CD4-positive, alpha-beta T cell treated with Interleukin-21 for 1 hour (primary cell): Measurements from ENCODE around the gene ZNF630.
"Not testable (repeated sequence)": the region's sequence is repeated elsewhere in the genome, so short reads cannot be mapped to it uniquely, and the experiment has no call there.

Experiments used
- DNase-seq: peaks from one replicate; pipeline ENCODE4 v3.0.0-alpha.2; 2020

Gene ZNF630

DNA sequence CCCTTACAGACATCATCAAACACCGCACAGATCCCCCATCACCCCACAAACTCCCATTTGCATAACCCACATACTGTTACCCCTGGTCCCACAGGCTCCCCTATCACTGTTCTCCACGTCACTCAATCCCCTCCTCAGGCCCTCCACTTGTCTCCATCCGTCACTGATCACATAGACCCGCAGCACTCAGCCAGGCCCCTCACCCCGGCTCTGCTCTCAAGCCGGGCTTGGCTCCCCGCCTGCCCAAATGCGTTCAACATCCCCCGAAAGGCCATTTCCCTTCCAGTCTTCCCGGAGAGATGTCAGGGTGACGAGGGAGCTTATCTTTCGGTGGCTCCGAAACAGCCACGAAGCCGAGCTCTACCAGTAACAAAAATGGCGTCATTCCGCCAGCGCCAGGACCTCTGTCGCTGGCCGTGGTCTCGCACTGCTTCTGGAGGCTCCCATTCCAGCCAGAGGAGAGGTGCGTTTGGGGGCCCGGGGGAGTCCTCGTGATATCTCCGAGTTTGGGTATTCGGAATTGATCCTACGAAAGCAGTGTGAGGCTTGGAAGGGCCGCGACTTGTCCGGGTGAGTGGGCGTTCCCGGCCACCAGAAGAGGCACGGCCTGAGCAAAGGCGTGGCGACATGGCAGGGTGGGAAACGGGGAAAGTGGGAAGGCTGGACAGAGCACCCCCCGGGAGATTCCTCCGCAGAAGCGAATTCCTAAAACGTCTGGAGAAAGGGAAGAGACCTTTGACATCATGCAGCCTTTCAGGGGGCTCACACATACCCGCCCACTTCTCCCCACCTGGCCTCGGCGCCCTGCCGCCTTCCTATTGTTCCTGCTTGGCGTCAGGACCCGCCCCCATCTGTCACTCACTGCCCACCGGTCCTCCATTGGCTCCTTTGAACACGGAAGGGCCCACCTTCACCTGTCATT lies at the start of gene ZNF630:
TSS of gene ZNF630 (minus strand) at position 577 of the 922 bp plus-strand sequence. CDS start 4,754 bp downstream, outside the sequence.
- DNase-seq = peak; percentile 71

DNA sequence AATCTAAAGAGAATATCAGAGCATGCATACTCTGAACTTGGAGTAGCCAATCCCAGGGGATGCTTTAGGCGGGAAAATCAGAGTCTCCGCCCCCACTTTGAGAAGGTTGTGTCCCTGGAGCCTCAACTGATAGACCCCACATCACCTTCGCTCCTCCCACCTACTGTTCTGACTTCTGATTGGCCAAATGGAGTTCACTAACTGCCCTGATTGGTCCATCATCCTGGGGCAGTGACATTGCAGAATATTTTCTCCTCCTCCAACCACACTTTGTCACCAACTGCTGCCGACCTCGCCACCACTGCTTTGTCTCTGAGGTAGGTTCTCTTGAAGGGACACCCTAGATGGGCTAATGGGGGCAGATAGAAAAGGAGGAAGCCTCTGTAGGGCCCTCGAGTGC lies 36.3 kb upstream of the ZNF630 start:
- no peak for DNase-seq

DNA sequence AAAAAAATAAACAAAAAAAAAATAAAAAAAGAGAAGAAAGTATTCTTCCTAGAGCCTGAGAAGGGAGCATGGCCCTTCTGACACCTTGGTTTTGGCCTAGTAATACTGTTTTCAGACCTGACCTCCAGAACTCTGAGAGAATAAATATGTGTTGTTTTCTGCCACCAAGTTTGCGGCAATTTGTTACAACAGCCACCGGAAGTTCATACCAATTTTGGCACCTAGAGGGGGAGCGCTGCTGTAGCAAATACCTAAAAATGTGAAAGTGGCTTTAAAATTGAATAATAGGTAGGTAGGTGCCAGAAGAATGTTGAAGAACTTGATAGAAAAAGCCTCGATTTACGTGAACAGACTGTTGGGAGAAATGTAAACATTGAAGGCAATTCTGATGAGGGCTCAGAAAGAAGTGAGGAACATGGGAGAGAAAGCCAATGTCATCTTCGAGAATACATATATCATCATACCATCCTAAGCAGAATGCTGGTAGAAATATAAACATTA lies 31.5 kb upstream of the ZNF630 start:
- DNase-seq = no peak

DNA sequence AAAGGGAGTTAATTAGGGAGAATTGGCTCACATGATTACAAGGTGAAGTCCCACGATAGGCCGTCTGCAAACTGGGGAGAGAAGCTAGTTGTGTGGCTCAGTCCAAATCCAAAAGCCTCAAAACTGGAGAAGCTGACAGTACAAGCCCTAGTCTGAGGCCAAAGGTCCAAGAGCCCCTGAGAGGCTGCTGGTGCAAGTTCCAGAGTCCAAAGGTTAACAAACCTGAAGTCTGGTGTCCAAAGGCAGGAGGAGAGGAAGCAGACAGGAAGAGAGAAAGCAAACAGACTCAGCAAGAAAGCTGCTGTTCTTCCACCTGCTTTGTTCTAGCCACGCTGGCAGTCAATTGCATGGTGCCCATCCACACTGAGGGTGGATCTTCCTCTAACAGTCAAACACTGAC lies 30.0 kb upstream of the ZNF630 start:
- DNase-seq = no peak

DNA sequence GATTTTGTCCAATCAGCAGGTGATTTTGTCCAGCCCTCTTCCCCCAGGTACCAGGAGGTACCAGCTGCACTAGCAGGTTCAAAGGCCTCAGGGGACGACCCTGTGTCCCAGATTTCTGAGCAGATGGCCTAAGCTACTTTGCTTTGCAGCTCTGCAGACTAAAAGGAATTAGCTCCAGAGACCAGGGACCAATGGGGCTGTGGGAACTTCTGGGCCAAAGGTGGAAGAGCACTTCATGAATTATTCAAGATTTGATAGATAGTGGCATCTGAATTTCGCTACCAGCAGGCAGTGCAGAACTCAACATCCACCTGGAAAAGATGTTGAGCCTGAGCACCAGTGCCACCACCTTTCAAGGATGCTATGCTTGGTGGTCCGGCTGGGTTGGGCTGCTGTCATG lies 21.1 kb upstream of the ZNF630 start:
- DNase-seq = not testable (repeated sequence)

DNA sequence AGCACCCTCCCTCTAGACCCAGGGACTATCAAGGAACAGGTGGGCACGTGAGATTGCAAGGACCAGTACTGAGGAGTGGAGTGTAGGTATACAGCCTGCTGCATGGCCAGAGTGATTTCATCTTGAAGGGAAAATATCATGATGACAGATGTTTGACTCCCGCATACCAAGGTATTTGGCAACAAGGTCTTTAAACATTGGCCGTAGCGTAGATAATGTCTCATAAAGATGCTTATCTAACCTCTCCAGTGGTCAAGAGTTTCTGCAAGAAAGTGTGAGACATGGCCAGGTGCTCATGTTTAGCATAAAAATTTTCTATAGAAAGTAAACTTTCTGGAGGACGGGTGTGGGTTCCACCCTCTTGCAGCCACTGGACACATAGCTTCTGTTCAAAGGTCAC lies 18.7 kb upstream of the ZNF630 start:
- DNase-seq = no peak

DNA sequence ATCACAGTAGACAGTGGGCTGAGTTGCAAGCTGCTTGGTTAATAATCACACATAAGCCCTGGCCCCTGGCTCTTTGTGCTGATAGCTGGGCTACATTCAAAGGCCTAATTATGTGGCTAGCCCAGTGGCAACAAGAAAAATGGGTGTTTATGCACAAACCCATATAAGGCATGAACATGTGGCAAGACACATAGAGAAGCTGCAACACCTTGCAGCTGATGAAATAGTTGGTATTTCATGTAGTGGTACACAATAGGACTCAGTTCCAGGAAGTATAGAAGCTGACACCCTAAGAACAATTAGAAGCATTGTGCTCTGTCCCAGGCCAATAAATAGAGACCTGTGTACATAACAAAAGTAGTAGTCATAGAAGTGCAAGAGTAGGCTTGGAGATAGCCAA lies 14.6 kb upstream of the ZNF630 start:
- DNase-seq = no peak

DNA sequence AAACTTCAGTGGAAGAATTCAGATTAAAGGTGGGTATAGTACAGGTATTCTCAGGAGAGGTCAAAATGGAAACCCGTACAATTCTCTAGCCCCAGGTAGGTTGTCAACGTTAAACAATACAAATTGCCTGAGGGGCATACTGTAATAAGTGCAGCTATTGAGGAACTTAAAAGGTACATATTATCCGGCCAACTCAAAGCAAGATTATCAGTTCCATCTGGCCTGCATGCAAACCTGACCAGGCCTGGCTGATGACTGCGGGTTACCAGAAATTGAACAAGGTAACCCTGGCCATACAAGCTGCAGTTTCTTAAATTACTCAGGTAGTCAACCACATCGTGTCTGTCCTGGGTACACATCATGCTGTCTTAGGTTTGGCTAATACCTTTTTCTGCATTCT lies 12.3 kb upstream of the ZNF630 start:
- no peak for DNase-seq

DNA sequence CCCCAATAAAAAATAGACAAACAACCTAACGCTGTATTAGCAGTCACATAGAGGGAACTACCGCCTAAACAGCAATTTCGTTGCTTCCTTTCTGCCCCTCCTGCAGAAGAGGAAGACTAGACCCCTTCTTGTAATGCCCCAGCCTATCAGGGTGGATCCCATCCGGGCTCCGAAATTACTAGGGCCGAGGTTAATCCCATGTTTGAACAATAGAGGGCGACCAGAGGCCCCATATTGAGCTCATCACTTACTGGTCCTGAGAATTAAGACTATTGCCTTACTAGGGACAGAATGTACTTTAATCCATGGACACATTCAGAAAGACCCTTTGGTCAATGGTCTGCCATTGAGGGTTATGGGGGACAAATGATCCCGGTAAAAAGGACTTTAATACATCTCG lies 11.8 kb upstream of the ZNF630 start:
- peak; percentile 62 for DNase-seq

DNA sequence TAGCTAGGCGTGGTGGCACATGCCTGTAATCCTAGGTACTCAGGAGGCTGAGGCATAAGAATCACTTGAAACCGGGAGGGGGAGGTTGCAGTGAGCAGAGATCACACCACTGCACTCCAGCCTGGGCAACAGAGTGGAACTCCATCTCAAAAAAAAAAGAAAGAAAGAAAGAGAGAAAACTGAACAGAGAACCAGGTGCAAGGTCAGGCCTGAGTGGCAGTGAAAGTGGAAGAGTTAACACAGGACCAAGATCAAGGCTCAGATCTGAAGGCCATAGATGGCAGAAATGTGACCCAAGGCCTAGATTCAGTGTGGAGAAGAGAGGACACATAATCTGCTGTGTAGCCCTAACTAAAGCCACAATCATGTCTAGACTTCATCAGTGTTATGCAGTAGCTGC lies 4.9 kb upstream of the ZNF630 start:
- no peak for DNase-seq

DNA sequence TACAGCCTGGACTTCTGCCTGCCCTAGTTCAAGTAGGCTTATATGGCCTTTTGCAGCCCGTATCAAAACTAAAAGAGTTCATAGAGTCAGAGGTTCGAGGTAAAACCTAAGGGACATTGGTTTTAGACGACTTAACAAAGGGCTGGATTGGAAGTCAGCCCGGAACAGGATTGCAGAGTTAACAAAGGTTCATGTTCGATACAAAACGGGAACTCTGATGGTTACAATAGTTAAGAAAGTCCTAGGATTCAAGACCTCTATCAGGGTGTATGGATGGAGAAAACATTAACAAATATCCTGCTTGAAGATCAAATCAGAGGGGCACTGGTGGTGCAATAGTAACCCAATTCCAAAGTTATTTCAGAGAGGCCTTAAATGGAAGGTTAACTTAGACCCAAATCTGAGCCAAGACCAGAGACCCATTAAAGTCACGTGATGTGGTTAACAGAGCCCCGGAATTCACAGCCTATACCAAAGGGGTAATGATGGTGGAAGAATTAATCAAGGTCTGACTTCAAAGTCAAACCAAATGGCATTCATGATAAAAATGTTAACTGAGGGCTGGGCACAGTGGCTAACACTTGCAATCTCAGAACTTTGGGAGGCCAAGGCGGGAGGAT lies 656 bp upstream of the ZNF630 start:
- no peak for DNase-seq

DNA sequence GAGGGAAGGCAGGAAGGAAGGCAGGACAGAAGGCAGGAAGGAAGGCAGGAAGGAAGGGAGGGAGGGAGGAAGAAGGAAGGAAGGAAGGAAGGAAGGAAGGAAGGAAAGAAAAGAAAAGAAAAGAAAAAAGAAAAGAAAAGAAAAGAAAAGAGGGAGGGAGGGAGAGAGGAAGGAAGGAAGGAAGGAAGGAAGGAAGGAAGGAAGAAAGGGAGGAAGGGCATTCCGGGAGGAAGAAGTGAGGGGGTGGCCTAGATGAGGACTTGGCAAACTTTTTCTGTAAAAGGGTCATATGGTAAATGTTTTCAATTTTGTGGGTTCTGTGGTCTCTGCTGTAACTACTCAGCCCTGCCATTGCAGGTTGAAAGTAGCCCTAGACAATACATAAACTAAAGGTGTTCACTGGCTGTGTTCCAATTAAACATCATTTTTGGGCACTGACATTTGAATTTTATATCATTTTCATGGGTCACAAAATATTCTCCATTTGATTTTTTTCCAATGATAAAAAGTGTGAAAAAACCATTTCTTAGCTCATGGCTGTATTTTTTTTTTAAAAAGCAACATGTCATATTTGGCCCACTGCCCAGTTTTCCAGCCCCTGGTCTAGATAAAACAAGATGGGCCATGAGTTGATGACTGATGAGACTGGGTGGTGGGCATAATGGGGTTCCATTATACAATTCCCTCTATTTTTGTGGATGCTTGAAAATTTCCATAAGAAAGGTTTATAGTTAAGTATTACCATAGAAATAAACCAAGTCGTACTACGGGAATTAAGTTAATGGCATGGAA lies 3.1 kb downstream of the ZNF630 start:
- DNase-seq = no peak

DNA sequence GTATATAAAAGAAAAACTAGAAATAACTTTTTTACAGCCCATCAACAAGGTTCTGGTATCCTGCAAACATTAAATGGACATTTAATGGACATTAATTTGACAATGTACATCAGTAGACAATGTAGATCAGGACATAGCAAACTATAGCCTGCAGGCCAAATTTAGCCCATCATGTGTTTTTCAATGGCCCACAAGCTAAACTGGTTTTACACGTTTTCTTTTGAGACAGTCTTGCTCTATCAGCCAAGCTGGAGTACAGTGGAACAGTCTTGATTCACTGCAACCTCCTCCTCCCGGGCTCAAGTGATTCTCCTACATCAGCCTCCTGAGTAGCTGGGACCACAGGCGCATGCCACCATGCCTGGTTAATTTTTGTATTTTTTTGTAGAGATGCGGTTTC lies 7.2 kb downstream of the ZNF630 start:
- DNase-seq = no peak

DNA sequence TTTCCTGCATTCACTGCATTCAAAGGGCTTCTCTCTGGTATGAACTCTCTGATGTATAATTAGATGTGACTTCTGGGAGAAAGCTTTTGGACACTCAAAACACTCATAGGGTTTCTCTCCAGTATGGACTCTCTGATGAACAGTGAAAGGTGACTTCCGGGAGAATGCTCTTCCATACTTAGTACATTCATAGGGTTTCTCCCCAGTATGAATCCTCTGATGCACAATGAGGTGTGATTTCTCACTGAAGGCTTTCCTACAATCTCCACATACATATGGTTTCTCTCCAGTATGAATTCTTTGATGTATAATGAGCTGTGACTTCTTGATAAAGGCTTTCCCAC lies 12.2 kb downstream of the ZNF630 start:
- DNase-seq = no peak

DNA sequence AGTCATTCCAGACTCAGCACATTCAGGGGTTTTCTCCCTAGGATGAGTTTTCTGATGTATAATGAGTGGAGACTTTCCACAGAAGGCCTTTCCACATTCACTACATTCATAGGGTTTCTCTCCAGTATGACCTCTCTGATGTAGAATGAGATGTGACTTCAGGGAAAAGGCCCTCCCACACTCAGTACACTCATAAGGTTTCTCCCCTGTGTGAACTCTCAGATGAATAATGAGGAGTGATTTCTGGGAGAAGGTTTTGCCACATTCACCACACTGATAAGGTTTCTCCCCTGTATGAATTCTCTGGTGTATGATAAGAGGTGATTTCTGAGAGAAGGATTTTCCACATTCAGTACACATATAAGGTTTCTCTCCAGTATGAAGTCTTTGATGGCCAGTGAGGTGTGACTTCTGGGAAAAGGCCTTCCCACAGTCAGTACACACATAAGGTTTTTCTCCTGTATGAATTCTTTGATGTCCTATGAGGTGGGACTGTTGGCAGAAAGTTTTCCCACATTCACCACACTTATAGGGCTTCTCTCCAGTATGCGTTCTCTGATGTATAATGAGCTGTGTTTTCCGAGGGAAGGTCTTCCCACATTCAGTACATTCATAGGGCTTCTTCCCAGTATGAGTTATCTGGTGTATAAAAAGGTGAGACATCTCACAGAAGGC lies 12.7 kb downstream of the ZNF630 start:
- no peak for DNase-seq

DNA sequence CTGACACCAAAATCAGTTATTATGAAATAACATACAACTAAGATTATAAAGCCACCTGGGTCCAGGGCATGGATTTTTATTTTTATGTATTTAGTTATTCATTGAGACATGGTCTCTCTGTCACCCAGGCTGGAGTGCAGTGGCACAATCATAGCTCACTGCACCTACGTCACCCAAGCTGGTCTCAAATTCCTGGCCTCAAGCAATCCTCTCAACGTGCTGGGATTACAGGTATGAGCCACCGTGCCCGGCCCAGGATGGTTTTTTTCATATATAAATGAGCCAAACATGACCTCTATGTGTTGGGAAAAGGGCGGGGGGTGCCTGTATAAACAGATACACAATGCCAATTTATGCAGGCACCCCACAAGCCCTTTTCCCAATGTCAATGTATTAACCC lies 24.6 kb downstream of the ZNF630 start:
- DNase-seq = no peak

DNA sequence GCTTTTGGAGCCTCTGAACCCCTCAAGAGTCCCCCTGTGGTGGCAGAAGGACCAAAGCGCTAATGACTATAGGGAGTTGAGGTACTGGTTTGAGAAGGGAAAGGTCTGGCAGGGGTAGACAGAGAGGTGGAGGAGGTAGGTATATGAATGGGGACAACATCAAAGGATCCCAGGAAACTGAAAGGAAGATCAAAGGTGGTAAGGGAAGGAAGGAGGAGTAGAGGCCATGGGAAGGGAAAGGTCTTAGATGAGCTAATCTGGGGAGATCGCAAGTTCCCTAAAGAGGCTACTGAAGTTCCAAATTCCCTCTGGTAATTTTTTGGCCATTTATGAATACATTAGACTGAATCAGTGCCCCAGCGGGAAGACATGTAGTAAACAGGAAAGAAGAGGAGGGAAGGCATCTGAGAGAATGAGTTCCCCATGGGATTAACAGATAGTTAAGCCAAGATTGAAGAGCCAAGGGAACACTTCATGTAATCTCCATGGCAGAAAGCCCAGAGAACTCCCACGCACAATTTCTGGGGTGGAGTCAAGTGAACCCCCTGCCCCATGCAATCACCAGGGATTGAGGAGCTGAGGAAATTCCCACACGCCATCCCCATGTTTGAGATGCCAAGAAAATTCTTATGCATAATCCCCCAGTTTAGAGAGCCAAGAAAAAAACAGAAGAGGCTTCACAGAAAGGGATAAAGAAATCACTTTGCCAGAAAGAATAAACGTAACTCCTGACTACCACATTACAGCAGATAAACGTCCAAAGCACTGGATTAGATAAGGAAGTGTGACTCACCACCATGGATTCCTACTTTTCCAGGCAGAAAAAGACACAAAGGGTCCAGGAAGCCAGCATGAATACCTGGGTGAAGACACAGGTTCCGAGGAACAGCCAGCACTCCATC lies 25.8 kb downstream of the ZNF630 start:
- no peak for DNase-seq

DNA sequence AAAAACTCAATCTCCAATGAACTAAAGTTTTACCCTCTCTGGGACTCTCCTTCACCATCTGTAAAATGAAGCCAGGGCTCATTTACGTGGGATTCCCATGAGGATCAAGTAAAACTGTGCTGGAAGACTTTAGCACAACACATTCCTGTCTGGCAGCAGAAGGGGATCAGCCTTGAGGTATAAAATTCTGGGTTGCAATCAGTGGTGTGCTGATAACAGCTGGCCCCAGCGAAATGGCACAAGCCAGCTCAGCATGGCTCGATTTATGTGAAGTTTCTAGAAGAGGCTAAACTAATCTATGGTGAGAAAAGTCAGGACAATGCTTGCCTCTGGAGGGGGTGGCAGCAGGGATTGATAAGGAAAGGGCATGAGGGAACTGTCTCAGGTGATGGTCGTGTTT lies 28.4 kb downstream of the ZNF630 start:
- no peak for DNase-seq

DNA sequence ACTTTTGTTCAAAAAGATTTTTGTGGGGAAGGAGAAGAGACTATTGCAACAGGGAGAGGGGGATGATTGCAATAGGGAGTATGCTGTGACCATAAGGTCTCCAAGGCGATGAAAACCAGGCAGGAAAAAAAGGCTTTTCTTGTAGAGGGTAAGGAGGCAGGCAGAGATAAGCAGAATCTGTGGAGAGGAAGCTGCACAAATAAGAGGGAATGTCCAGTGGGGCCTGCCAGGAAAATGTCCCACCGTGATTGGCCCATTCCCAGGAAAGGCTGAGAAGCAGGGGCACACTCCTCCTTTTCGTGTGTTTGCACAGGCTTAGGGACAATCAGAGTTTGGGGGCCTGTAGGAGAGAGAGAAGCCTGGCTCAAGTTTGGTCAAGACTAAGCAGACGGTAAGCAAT lies 35.5 kb downstream of the ZNF630 start:
- DNase-seq = no peak

DNA sequence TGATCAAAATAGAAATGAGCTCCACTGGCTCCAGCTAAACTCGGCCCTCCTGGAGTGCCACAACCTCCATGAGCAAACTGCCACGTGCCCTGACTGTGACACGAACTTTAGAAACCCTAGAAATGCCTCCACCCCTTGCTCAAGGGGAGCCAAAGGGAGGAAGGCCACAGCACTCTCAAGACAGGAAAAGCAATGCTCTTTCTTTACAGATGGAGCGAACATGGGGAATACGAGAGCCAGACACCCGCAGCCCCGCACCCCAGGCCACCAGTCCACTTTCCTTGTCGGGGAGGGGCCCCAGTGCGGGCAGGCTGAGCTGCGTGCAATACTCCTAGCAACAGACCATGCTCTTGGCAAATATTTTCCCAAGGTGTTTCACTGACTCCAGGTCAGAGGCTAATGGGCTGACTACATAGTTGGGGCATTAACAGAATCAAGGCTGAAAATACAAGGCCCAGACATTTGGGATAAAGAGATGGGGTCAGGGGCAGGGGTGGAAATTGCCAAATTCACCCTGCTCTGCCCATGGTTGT lies 40.7 kb downstream of the ZNF630 start:
- not testable (repeated sequence) for DNase-seq

DNA sequence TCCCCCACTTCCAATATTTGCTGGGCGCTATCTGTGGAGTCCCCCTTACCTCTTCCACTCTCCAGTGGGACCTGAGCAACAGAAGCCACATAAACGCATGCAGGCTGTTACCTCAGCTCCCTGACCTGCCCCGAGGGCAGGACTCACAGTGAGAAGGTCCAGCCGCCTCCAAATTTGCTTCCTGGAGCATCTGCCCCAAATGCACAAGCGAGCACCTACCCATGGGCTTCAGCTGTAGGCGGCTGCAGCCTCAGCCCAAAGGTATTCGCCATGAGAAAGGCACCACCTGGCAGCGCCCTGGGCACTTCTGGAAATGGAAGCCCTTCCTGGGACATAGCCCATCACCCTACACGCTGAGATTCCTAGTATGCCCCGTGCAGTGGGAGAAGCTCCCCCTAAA lies 41.2 kb downstream of the ZNF630 start:
- DNase-seq = no peak

DNA sequence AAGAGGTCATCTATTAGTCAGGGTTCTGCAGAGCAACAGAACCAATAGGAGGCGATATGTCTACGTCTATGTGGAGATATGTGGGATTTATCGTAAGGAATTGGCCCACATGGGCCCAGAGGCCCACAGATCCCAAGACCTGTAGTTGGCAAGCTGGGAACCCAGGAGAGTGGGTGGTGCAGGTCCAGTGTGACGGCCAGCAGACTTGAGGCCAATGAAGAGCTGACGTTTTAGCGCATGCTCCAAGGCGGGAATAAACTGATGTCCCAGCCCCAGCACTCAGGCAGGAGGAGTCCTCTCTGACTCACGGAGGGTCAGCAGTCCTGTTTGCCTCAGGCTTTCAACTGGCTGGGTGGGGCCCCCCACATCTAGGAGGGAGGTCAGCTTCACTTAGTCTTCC lies 43.3 kb downstream of the ZNF630 start:
- DNase-seq = no peak
